GM12873 (cell line): Measurements from ENCODE around the gene RAPGEF5.

Source experiments
- CTCF ChIP-seq: IDR thresholded peaks from 2 replicates; pipeline ENCODE4 v1.5.1; 2012; ENCODE audit warnings: low read depth, mild to moderate bottlenecking, moderate library complexity, low read length, control low read depth; ENCODE audit not compliant: insufficient read depth; ENCODE audit errors: missing control alignments

RAPGEF5 gene

GRCh38 chr7:22183522-22184280 is 173.3 kb downstream of the RAPGEF5 start:
- TF ChIP-seq CTCF: no peak

GRCh38 chr7:22182149-22182548 is 174.8 kb downstream of the RAPGEF5 start:
- no peak for TF ChIP-seq CTCF

GRCh38 chr7:22181663-22182062 is 175.3 kb downstream of the RAPGEF5 start:
- TF ChIP-seq CTCF: no peak

- no peak for TF ChIP-seq CTCF
These were observed 177.5 kb downstream of the RAPGEF5 start for GRCh38 chr7:22179442-22179879.

- TF ChIP-seq CTCF: no peak
These were observed 178.2 kb downstream of the RAPGEF5 start for GRCh38 chr7:22178735-22179134.

GRCh38 chr7:22176791-22177412 is 180.1 kb downstream of the RAPGEF5 start:
- TF ChIP-seq CTCF: no peak

- no peak for TF ChIP-seq CTCF
These were observed 182.4 kb downstream of the RAPGEF5 start for GRCh38 chr7:22174574-22174953.
